ENCODE results near the gene SMIM45.

Gene SMIM45

DNA sequence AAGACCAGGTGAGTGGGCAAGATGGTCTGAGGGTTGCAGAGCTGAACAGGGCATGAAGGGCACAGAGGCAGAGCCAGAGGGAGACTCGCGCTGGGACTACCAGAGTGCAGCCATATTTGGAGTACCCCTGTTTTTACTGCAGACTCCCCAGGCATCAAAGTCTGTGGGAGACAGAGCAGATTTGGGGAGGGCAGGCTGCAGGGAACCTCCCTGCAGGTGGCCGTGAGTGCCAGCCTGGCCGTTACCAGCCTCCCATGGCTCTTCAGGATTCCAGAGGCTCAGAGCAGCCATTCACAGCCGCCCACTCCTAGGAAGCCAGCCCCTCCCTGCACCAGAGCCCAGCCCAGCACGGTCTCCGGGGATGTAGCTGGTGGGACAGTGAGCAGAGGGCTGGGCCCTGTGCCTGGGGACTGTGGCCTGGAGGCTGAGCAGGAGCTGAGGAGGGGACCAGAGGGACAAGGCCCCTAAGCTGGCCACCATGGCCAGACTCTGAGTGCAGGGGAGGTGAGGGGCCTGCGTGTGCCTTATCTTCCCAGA, 17.2 kb downstream of the SMIM45 start, which contains the start of gene SEPTIN3:
Gene SEPTIN3, plus strand, starts transcription at position 334 of the 537 bp plus-strand sequence. CDS start 2,050 bp downstream, outside the sequence.
- no peak for DNase-seq

DNA sequence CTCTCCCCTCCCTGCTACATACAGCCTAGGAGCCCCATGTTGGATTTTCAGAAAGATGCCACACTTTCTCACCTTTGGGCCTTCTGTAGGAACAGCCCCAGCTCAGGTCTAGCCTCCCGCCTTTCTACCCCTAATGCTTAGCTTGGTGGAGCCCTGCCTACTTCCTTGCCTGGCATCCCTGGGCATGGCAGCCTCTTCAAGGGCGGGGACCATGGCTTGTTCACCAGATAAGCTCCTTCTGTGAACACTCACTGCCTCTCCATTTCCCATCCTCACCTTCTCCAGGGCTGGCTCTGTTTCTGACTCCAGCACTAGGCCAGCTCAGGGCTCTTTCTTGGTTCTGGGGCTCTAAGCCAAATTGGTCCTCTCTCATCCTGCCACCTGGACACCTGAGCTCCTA, 18.7 kb downstream of the SMIM45 start:
- no peak for DNase-seq

DNA sequence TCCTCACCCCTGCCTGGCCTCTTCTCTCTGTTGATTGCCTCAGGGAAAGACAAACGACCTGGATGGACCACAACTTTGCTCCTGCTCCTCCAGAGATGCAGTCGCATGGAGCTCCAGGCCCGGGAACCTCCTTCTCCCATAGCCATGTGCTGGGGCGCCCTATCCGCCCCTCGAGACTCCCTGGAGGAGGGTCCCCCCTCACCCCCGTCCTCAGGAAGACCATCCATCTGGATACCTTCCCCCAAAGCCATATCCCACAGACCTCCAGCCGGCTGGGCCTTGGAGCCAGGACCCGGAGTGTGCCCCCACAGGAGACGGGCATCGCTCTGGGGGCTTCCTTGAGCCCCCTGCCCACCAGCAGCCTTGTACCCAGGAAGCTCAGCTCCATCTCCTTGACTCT, 19.5 kb downstream of the SMIM45 start:
- no peak for DNase-seq

DNA sequence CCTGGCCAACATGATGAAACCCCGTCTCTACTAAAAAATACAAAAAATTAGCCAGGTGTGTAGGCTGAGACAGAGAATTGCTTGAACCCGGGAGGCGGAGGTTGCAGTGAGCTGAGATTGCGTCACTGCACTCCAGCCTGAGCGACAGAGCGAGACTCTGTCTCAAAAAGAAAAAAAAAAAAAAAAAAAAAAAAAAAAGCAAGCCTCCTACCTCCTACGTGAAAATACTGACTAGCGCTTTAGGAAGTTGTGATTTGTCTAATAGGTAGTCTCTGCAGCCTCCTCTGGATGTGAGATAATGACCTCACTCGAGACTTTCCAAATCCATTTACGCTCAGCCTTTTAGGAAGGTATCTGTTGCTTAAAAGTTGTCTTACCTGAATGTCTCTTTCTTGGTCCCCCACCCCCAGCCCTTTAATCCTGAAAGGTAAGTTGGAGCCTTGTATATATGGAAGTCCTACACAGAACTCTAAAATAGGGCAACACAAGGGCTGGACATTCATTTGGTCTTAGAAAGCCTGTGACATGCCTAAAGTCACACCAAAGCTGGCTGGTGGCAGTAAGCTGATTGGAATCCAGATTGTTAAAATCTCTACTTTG, 22.8 kb downstream of the SMIM45 start:
- DNase-seq, result no peak

DNA sequence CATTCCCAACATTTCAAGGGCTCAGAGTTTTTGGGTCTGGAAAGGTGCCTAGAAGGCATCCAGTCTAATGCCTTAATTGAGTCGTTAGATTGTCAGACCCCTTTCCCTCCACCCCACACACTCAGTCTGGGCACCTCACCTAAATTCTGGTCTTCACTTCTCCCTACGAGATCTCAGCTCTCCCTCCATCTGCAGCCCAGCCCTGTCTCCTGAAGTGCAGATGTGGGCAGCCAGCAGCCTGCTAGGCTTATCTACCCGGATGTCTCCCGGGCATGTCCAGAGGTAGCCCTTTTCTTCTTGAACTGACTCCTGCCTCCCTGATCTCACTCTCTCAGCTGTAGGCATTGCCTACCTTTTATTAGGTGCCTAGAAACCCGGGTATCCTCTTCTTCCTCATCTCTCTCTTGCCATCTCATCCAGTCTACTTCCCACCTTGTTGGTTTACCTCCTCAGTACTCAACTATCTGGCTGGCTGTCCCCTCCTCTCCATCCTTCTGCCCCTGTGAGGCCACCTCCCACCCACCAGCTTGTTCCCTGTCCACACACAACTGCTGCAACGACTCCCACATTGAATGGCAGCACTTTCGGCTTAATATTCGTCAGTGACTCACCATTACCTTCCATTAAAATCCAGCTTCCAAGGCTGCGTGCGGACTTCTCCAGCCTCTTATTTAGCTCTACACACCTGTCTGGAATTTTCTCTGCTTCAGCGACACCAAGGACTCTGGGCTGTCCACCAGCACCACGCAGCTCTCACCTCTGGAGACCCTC, 23.5 kb downstream of the SMIM45 start:
- DNase-seq, result no peak

DNA sequence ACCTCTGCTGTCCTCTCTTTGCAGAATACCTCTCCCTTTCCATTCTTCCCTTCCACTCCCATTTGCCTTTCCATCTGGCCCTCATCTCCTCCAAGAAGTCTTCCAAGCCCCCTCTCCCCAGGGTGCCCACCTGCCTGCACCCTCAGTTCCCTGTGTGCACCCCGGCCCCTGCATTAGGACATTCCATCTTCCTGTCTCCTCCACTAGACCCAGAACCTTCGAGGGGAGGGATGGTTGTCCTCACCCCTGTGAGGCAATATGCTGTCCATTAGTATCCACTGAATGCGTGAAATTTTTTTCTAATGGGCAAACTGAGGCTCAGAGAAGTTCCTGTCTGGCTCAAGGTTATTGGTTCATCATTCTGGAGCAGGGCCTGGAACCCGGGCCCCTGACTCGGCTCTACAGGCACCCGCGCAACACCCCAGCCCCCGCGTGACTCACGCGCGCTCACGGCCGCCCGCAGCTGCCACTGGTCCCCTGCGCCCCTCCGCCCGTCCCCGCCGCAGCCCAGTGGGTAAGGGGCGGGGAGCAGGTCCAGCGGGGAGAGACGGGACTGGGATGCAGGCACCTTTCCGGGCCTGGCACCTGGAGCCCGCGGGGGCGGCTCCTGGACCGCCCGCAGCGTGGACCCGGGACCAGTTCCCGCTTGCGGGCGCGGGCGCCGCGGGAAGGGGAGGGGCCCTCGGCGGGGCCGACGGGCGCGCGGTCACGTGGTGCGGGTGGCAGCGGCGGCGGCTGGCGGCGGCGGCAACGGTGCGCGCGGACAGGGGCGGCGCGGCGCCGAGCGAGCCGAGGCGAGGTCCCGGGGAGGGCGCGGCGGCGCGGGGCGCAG, 24.3 kb downstream of the SMIM45 start:
- no peak for DNase-seq

DNA sequence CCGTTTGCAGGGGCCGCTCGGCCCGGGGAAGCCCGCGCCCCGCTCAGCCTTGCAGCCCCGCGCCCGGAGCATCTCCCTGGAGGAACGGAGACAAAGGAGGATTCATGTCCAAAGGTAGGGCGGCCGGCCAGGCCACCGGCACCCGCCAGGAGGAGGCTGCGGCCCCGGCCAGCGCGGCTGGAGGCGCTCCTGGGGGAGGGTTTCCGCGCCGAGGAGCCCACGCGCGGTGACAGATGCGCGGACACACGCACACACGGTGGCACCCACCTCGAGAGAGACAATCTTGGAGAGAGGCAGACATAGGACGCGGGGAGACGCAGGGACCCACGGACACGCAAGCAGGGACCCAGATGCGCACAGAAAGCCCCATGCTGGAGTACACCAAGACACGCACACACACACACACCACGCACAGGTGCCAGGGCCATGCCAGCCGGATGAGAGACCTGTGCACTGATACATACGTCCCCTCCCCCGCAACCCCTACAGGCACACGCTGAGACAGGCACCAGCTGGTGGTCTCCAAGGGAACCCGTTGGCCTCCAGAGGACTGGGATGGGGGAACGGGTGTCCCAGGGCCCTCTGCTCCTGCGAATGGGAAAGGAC, 25.1 kb downstream of the SMIM45 start:
- no peak for DNase-seq

DNA sequence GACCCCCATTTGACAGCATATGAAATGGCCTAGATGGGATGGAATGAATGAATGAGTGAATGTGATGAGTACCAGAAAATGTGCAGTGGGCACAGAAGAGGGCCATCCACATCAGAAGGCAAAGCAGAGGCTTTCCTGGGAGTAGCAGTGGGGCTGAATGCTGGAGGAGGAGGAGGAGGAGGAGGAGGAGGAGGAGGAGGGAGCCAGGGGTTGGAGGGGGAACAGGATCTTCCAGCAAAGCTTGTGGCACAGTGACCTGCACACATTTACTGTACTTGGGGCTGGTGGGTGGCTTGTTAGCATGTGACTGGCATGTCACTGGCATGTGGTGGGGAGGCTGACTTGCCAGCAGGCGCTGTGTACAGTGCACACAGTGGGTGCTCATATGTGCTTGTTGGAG, 26.8 kb downstream of the SMIM45 start:
- no peak for DNase-seq

DNA sequence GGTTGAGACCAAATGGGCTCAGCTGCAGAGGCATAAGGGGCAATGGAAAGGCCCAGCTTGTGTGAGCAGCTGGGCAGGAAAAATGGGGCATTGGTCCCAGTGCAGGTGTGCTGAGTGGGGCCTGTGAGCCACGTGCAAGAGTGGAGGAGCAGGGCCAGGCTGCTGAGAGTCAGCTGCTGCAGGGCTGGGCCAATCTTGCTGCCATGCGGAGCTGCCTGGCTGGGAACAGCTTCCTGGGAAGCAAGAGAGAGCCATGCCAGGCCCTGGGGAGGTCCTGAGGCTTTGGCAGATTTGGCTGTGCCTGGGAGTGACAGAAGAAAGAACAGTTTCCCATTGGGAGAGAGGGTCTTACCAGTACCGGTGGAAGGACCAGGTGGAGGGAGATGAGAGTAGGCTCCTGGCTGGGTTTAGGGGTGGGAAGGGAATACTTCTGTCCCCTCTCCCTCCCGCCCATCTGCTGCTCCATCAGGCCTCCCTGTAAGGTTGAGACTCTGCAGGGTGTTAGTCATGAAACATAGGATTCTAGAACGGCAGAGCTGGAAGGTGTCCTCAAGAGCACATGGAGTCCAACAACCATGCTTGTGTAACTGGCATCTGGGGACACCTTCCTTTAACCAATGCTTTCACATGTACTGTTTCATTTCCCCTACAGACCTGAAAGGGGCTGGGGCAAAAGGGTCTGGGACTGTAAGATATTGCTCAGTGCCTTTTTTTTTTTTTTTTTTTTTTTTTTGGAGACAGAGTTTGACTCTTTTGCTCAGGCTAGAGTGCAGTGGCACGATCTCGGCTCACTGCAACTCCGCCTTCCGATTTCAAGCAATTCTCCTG, 27.7 kb downstream of the SMIM45 start:
- no peak for DNase-seq

DNA sequence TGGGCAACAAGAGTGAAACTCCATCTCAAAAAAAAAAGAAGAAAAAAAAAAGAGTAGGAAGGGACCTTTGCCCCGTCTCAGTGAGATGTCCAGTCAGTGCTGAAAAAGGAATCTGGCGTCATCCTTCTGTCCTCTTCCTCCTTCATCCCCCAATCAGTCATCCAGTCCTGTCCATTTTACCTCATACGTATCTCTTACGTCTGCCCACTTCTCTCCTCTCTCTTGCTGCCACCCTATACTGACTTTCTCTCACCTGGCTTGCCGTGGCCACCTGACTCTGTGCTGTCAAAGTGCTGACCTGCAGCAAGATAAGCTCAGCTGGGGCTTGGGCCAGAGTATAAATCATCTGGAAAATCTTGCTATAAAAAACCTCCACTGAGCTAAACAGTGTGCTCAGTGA, 30.9 kb downstream of the SMIM45 start:
- no peak for DNase-seq

DNA sequence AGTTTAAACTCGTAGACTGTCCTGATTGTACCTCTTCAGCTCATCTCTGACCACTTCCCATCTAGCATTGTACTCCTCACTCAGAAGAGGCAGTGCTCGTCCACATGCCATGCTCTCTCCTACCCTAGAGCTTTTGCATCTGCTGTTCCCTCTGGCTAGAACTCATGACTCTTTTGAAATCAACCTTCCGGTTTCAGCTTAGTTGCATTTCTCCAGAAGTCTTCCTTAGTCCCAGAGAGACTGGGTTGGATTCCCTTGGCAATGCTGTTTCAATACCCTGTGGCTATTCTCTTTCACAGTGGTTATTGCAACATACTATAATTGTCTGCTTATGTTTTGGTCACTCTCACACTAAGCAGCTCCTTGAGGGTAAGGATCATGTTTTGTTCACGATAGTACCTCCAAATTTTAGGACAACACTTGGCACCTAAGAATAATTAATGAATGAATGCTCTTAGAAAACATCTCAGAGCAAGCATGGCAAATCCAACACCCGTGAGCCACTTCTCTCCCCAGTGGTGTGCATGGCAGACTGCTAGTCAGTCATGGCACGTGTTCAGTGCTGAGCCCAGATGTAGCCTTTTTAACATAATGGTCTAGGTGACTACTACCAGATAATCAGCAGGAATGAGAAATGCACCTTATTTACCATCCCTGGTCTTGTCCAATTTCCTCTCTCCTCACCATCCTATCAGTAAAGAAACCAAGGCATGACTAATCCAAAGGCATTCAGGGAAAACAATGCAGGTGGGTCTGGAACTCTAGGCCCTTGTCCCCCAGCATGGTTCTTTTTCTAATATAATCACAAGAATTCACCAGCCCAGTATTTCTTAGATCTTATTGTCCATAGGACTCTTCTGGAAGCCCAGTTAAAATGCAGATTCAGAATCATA, 31.8 kb downstream of the SMIM45 start:
- DNase-seq, result no peak

DNA sequence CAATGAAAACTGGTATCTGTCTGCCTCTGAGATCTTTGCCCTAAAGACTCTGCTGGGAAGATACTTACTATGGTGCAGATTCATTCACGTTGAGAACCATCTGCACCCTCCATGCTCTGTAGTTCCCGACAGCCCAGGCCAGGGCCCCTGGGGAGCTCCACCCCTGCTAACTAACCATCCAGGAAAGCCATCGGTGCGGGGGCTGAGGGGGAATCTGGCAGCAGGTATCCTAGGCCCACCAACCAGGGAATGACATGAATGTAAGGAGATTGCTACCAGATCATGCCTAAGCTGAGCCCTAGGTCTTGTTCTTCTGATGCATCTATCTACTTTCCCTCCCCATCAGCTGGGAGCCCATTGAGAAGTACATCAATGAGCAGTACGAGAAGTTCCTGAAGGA, 35.3 kb downstream of the SMIM45 start:
- no peak for DNase-seq

DNA sequence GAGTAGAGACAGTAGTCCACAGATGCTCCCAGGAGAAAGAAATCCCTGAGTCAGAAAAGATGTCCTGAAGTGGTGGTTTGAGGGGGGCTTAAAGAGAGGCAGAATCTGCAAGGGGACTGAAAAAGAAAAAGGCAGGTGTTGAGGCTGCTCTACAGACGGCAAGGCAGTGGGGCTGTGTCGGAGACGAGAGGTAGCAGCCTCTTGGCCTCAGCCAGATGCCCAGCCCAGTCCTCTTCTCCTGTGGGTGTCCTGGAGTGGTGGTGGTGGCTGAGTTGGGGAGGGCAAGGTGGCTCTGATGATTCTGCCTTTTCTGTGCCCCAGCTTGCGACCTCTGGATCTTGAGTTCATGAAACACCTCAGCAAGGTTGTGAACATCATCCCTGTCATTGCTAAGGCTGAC, 37.3 kb downstream of the SMIM45 start:
- DNase-seq, result no peak

DNA sequence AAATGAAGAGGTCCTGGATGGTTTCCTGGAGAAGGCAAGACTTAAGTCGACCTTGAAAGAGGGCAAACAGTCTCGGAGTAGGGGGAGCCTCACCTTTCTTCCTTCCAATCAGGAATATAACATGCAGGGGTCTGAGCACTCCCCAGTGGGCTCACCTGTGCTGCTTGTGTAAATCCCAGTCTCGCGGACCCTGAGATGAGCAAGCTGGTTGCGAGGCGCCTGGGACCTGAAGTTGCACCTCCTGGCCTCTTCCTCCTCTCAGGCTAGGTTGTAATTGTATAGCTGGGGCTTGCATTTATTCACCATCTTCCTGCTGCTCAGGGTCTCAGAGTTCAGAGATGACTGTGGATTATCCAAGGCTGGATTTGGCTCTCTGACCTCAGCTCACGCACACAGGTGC, 39.2 kb downstream of the SMIM45 start:
- DNase-seq, result no peak

DNA sequence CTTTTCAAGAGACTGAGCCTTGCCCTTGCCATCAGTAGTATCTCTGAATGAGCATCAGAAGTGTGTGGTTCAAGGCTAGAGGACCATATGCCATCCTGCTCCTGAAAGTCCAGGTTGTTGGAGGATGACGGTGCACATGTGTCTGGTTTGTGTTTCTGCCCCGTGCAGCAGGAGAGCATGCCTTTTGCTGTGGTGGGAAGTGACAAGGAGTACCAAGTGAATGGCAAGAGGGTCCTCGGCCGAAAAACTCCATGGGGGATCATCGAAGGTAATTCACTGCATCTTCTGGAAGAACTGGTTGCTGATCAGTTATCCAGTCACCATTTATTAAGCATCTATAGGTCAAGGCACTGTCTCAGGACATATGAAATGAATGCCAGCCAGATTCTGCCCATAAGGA, 40.5 kb downstream of the SMIM45 start:
- no peak for DNase-seq

DNA sequence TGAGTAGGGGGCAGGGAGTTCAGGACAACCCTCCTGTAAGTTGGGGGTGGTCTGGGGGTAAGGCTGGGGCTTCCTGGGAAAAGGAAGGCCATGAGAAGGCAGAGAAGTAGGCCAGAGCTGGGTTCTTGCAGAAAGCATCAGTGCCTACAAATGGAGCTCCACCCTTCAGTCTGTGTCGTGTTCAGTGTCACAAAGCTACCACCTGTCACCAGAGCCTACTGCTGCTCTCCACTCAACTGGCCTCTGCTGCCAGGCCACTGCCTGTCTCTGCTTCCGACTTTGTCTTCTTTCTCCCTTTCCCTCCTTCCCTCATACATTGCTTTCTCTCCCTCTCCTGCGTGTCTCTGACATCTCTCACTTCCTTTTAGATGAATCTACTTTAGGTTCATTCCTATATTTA, 43.3 kb downstream of the SMIM45 start:
- no peak for DNase-seq

DNA sequence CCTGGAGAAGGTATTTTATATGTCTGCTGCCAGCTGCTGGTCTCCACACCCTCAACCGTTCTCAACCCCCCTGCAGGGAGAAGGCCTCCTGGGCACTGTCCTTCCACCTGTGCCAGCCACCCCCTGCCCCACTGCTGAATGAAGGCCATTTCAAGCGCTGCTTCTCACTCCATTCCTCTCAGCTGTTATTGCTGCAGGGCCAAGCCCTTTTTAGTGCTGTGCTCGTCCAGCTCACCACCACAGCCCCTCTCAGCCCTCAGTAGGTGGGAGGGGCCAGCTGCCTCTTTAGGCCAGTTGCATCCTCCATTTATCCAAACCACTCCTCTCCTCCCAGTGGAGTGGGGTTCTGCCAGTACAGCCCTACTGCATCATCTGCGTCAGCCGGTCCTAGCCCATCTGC, 44.9 kb downstream of the SMIM45 start:
- DNase-seq, result no peak

DNA sequence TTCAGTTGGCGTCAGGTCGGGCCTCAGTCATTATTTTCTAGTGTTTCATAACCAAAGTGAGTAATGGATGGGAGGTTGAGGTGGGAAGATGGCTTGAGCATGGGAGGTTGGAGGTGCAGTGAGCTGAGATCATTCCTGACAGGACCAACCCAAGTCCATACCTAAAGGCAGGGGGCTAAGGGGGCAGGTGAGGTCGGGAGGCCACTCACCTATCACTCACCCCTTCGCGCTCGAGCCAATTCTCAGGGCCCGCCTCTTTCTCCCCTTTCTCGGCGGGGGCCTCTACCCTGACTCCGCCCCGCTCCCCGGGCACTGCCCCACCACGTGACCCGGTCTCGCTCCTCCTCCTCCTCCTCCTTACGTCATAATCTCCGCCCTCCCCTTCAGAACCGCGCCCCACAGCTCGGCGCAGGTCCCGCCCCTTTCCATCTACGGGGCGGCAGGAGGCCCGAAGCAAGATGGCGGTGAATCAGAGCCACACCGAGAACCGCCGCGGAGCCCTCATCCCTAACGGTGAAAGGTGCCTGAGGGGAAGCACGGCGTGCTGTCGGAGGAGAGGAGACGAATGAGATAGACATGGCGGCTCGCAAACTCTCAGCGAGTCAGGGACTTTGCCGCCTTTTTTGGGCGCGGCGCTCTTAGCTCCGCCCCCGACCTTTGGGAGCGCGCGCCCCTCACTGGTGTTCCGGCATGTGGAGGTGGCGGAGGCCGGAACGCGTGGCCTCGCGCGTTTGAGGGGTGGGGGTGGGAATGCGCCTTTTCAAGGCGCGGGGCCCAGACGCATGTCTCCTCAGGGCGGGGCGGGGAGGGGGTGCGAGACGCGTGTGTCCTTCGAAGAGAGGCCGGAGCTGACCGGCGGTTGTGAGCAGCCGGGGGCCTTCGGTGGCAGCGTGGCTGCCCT, 46.7 kb downstream of the SMIM45 start, which contains the start of gene WBP2NL:
Gene WBP2NL, plus strand, starts transcription at position 428 of the 901 bp plus-strand sequence. Its CDS starts 31 bp downstream, at position 459.
- peak; percentile 64 for DNase-seq

DNA sequence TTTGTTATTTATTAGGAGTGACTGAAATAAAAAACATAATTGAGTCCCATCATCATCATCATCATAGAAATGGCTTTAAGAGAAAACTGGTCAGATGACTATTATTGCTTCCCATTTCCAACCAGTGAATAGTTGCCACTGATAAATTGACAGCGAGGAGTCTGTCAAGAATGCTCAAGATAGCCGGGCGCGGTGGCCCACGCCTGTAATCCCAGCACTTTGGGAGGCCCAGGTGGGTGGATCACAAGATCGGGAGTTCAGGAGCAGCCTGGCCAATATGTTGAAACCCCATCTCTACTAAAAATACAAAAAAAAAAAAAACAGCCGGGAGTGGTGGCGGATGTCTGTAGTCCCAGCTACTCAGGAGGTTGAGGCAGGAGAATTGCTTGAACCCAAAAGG, 48.5 kb downstream of the SMIM45 start:
- DNase-seq, result no peak
